ENCODE measurements around the gene DLGAP1.
"Not testable (repeated sequence)": the region's sequence is repeated elsewhere in the genome, so short reads cannot be mapped to it uniquely, and the experiment has no call there.

DNA sequence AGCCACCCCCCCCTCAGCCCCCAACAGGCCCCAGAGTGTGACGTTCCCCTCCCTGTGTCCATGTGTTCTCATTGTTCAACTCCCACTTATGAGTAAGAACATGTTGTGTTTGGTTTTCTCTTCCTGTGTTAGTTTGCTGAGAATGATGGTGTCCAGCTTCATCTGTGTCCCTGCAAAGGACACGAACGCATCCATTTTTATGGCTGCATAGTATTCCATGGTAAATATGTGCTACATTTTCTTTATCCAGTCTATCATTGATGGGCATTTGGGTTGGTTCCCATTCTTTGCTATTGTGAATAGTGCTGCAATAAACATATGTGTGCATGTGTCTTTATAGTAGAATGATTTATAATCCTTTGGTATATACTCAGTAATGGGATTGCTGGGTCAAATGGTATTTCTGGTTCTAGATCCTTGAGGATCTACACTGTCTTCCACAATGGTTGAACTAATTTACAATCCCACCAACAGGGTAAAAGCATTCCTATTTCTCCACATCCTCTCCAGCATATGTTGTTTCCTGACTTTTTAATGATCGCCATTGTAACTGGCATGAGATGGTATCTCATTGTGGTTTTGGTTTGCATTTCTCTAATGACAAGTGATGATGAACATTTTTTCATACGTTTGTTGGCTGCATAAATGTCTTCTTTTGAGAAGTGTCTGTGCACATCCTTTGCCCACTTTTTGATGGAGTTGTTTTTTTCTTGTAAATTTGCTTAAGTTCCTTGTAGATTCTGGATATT lies 760.9 kb downstream of the DLGAP1 start:
- TF ChIP-seq, protein P1, sequence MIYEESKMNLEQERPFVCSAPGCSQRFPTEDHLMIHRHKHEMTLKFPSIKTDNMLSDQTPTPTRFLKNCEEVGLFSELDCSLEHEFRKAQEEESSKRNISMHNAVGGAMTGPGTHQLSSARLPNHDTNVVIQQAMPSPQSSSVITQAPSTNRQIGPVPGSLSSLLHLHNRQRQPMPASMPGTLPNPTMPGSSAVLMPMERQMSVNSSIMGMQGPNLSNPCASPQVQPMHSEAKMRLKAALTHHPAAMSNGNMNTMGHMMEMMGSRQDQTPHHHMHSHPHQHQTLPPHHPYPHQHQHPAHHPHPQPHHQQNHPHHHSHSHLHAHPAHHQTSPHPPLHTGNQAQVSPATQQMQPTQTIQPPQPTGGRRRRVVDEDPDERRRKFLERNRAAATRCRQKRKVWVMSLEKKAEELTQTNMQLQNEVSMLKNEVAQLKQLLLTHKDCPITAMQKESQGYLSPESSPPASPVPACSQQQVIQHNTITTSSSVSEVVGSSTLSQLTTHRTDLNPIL (CRISPR knock-in tag; IDR thresholded peaks at IDR 0.05; ENCODE audit: low read depth), result not testable (repeated sequence)
- not testable (repeated sequence) for TF ChIP-seq GLIS3, ZNF70, RARB (CRISPR knock-in tag; IDR thresholded peaks at IDR 0.05)
- TF ChIP-seq, protein P2, sequence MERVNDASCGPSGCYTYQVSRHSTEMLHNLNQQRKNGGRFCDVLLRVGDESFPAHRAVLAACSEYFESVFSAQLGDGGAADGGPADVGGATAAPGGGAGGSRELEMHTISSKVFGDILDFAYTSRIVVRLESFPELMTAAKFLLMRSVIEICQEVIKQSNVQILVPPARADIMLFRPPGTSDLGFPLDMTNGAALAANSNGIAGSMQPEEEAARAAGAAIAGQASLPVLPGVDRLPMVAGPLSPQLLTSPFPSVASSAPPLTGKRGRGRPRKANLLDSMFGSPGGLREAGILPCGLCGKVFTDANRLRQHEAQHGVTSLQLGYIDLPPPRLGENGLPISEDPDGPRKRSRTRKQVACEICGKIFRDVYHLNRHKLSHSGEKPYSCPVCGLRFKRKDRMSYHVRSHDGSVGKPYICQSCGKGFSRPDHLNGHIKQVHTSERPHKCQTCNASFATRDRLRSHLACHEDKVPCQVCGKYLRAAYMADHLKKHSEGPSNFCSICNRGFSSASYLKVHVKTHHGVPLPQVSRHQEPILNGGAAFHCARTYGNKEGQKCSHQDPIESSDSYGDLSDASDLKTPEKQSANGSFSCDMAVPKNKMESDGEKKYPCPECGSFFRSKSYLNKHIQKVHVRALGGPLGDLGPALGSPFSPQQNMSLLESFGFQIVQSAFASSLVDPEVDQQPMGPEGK (CRISPR knock-in tag; IDR thresholded peaks at IDR 0.05; ENCODE audit: borderline replicate concordance), result not testable (repeated sequence)

Measured in SK-N-SH treated with all-trans-retinoic acid at 6 μM for 48 hours (cell line).